GM18867 (cell line): ENCODE measurements around the gene PRKCA.
"Not testable (repeated sequence)": the region's sequence is repeated elsewhere in the genome, so short reads cannot be mapped to it uniquely, and the experiment has no call there.

Experiments used
- ATAC-seq: cut with Tn5 transposase; IDR thresholded peaks from one replicate; pipeline ENCODE4 v1.9.1; 2021; ENCODE audit warnings: mild to moderate bottlenecking, moderate library complexity; ENCODE audit not compliant: unreplicated experiment

The PRKCA gene

GRCh38 chr17:66725438-66725837 lies 423.0 kb downstream of the PRKCA start:
- not testable (repeated sequence) for ATAC-seq

GRCh38 chr17:66725956-66726355 lies 423.5 kb downstream of the PRKCA start:
- no peak for ATAC-seq

- ATAC-seq: no peak
These were observed 424.0 kb downstream of the PRKCA start for GRCh38 chr17:66726371-66726770.

GRCh38 chr17:66726846-66727245 lies 424.4 kb downstream of the PRKCA start:
- no peak for ATAC-seq

- peak; percentile 83 for ATAC-seq
These were observed 425.5 kb downstream of the PRKCA start for GRCh38 chr17:66727634-66728570.

- no peak for ATAC-seq
These were observed 428.1 kb downstream of the PRKCA start for GRCh38 chr17:66730461-66730923.

GRCh38 chr17:66733759-66734158 lies 431.3 kb downstream of the PRKCA start:
- no peak for ATAC-seq

- ATAC-seq: no peak
These were observed 432.0 kb downstream of the PRKCA start for GRCh38 chr17:66734186-66734943.

- ATAC-seq: no peak
These were observed 435.1 kb downstream of the PRKCA start for GRCh38 chr17:66737524-66737923.

- no peak for ATAC-seq
These were observed 435.9 kb downstream of the PRKCA start for GRCh38 chr17:66738301-66738700.

- no peak for ATAC-seq
These were observed 437.1 kb downstream of the PRKCA start for GRCh38 chr17:66739553-66739952.

GRCh38 chr17:66740226-66740625 lies 437.8 kb downstream of the PRKCA start:
- ATAC-seq: no peak

GRCh38 chr17:66743511-66743910 lies 441.1 kb downstream of the PRKCA start:
- no peak for ATAC-seq

GRCh38 chr17:66746736-66747135 lies 444.3 kb downstream of the PRKCA start:
- ATAC-seq: no peak

GRCh38 chr17:66747578-66748275 lies 445.3 kb downstream of the PRKCA start:
- no peak for ATAC-seq

GRCh38 chr17:66748578-66748977 lies 446.2 kb downstream of the PRKCA start:
- no peak for ATAC-seq

GRCh38 chr17:66749217-66749832 lies 446.9 kb downstream of the PRKCA start:
- ATAC-seq: no peak

- no peak for ATAC-seq
These were observed 447.7 kb downstream of the PRKCA start for GRCh38 chr17:66750116-66750515.

GRCh38 chr17:66750781-66751543 lies 448.5 kb downstream of the PRKCA start:
- no peak for ATAC-seq

GRCh38 chr17:66751771-66752170 lies 449.4 kb downstream of the PRKCA start:
- no peak for ATAC-seq
